Hepatocyte (in vitro differentiated cells): ENCODE data around the gene MAGI1. TPM values are rescaled to one million over a fixed set of nuclear protein-coding genes. Genes with fewer than 3 reads are reported as not detected.

Experiments
- DNase-seq: peaks from one replicate; pipeline ENCODE4 v3.0.0-alpha.2; 2016; ENCODE audit warnings: low spot score
- H2AFZ ChIP-seq: fragments of 200-600 bp; sonication (generic); 2 replicates; pipeline ENCODE4 v1.6.0; 2016; ENCODE audit warnings: antibody characterized with exemption, mild to moderate bottlenecking
- H3K27ac ChIP-seq: fragments of 200-600 bp; sonication (generic); 2 replicates; pipeline ENCODE4 v1.5.1; 2016; ENCODE audit warnings: mild to moderate bottlenecking
- H3K27me3 ChIP-seq: fragments of 200-600 bp; sonication (generic); 2 replicates; pipeline ENCODE4 v1.6.1; 2016
- H3K36me3 ChIP-seq: fragments of 200-600 bp; sonication (generic); replicated peaks from 2 replicates; pipeline ENCODE4 v1.5.1; 2016; ENCODE audit warnings: low read depth; ENCODE audit not compliant: insufficient read depth
- H3K4me1 ChIP-seq: fragments of 200-600 bp; sonication (generic); 2 replicates; pipeline ENCODE4 v1.5.1; 2016; ENCODE audit warnings: mild to moderate bottlenecking, moderate library complexity; ENCODE audit not compliant: insufficient read depth
- H3K4me2 ChIP-seq: fragments of 200-600 bp; sonication (generic); 2 replicates; pipeline ENCODE4 v1.6.0; 2016
- H3K4me3 ChIP-seq: fragments of 200-600 bp; sonication (generic); 2 replicates; pipeline ENCODE4 v1.5.1; 2016; ENCODE audit warnings: mild to moderate bottlenecking
- H3K79me2 ChIP-seq: fragments of 200-600 bp; sonication (generic); 2 replicates; pipeline ENCODE4 v1.6.0; 2017; ENCODE audit warnings: mild to moderate bottlenecking
- H3K9me2 ChIP-seq: fragments of 200-600 bp; sonication (generic); replicated peaks from 2 replicates; pipeline ENCODE4 v1.6.0; 2017; ENCODE audit warnings: mild to moderate bottlenecking; ENCODE audit not compliant: insufficient read depth
- H3K9me3 ChIP-seq: fragments of 200-600 bp; sonication (generic); 2 replicates; pipeline ENCODE4 v1.5.1; 2016; ENCODE audit warnings: low read depth, mild to moderate bottlenecking
- H4K20me1 ChIP-seq: fragments of 200-600 bp; sonication (generic); 2 replicates; pipeline ENCODE4 v1.6.0; 2016; ENCODE audit warnings: mild to moderate bottlenecking; ENCODE audit not compliant: insufficient read depth, poor library complexity, severe bottlenecking
- CTCF ChIP-seq: fragments of 200-600 bp; sonication (generic); IDR thresholded peaks from 2 replicates; pipeline ENCODE4 v1.5.1; 2016; ENCODE audit warnings: antibody characterized with exemption, mild to moderate bottlenecking; ENCODE audit not compliant: poor library complexity
- EZH2 ChIP-seq: fragments of 200-600 bp; sonication (generic); IDR thresholded peaks from 2 replicates; pipeline ENCODE4 v1.6.1; 2016; ENCODE audit warnings: antibody characterized with exemption, mild to moderate bottlenecking, borderline replicate concordance
- EZH2phosphoT487 ChIP-seq: fragments of 200-600 bp; sonication (generic); IDR thresholded peaks from one replicate; pipeline ENCODE4 v1.6.1; 2018; ENCODE audit warnings: antibody characterized with exemption, mild to moderate bottlenecking, low read depth, moderate library complexity; ENCODE audit not compliant: unreplicated experiment, severe bottlenecking
- WGBS: methylation state at CpG from one replicate; pipeline ENCODE4 v1.1.6; 2016; ENCODE audit warnings: low lambda C conversion rate; ENCODE audit errors: missing lambda C conversion rate; 5-methylcytosine and 5-hydroxymethylcytosine counted together
- polyA plus RNA-seq: library from polyadenylated mRNA; unstranded; fragments of >200 nt; fragmentation: Nextera tagmentation; extraction: Ambion mirVana; gene quantifications from 2 replicates; pipeline ENCODE4 v1.2.1, GENCODE V29; 2016
- total RNA-seq: library from RNA; depleted of rRNA; stranded (reverse); fragments of >200 nt; gene quantifications from 2 replicates; pipeline ENCODE4 v1.2.3, GENCODE V29; 2014

The MAGI1 gene
- total and polyA plus RNA-seq, 2 experiments from 2014 or later, result 26.2 to 43.5 TPM

GRCh38 chr3:65535260-65535659, 503.5 kb downstream of the MAGI1 start:
- 90% methylated on average over 2 of the region's 2 CpGs for WGBS
- Histone ChIP-seq H3K79me2 (peaks cover 61% of the 10 kb centered on the region), H3K9me3 (no peaks in the 10 kb centered on the region), H3K4me3 (no peak overlapping the region), H3K4me1 (no peaks in the 10 kb centered on the region), H3K36me3 (no peaks in the 10 kb centered on the region), H4K20me1 (peaks cover 14% of the 10 kb centered on the region), H3K27ac (no peak overlapping the region), H2AFZ (no peak overlapping the region), H3K4me2 (no peak overlapping the region), H3K27me3 (no peaks in the 10 kb centered on the region), H3K9me2 (no peaks in the 10 kb centered on the region)
- DNase-seq, result no peak
- TF ChIP-seq EZH2, result no peak

- no peak overlapping the region for H3K4me3 ChIP-seq
- no peak overlapping the region for H3K4me2 ChIP-seq
- no peaks in the 10 kb centered on the region for H3K27me3 ChIP-seq
- H3K36me3 ChIP-seq, result no peaks in the 10 kb centered on the region
- no peak for DNase-seq
- no peak overlapping the region for H2AFZ ChIP-seq
- WGBS, result 92% methylated on average over 3 of the region's 3 CpGs
- H3K4me1 ChIP-seq, result no peaks in the 10 kb centered on the region
- H3K9me3 ChIP-seq, result no peaks in the 10 kb centered on the region
- no peak for TF ChIP-seq EZH2
- TF ChIP-seq CTCF, result no peak
- TF ChIP-seq EZH2phosphoT487, result no peak
- peaks cover 12% of the 10 kb centered on the region for H4K20me1 ChIP-seq
- no peaks in the 10 kb centered on the region for H3K9me2 ChIP-seq
- H3K79me2 ChIP-seq, result peaks cover 59% of the 10 kb centered on the region
- no peak overlapping the region for H3K27ac ChIP-seq
Measured at GRCh38 chr3:65534805-65535204, 503.9 kb downstream of the MAGI1 start.

GRCh38 chr3:65532749-65533148, 506.0 kb downstream of the MAGI1 start:
- Histone ChIP-seq H2AFZ (no peak overlapping the region), H4K20me1 (peaks cover 5% of the 10 kb centered on the region), H3K4me2 (no peak overlapping the region), H3K9me3 (no peaks in the 10 kb centered on the region), H3K27ac (no peak overlapping the region), H3K9me2 (no peaks in the 10 kb centered on the region), H3K79me2 (peaks cover 45% of the 10 kb centered on the region), H3K4me3 (no peak overlapping the region), H3K36me3 (no peaks in the 10 kb centered on the region), H3K27me3 (no peaks in the 10 kb centered on the region), H3K4me1 (no peaks in the 10 kb centered on the region)
- DNase-seq, result no peak
- TF ChIP-seq CTCF (no peak), EZH2 (no peak), EZH2phosphoT487 (no peak)
- 84% methylated on average over 6 of the region's 6 CpGs for WGBS

GRCh38 chr3:65532215-65532614, 506.5 kb downstream of the MAGI1 start:
- Histone ChIP-seq H3K27me3 (no peaks in the 10 kb centered on the region), H3K9me3 (no peaks in the 10 kb centered on the region), H4K20me1 (peaks cover under 1% of the 10 kb centered on the region), H2AFZ (no peak overlapping the region), H3K4me1 (no peaks in the 10 kb centered on the region), H3K27ac (no peak overlapping the region), H3K4me3 (no peak overlapping the region), H3K4me2 (no peak overlapping the region), H3K79me2 (peaks cover 40% of the 10 kb centered on the region), H3K9me2 (no peaks in the 10 kb centered on the region), H3K36me3 (no peaks in the 10 kb centered on the region)
- DNase-seq, result no peak
- 93% methylated on average over 4 of the region's 4 CpGs for WGBS
- TF ChIP-seq CTCF (no peak), EZH2phosphoT487 (no peak), EZH2 (no peak)
